ENCODE results near the gene OPN3. TPM values are rescaled to one million over a fixed set of nuclear protein-coding genes. Genes with fewer than 3 reads are reported as not detected.

Gene OPN3
- total RNA-seq, 1 donor from 2014 or later: 14.7 TPM

- H3K36me3 ChIP-seq (ENCODE audit: control insufficient read depth, insufficient read depth, low read length): peaks cover 2% of the 10 kb centered on the region
- TF ChIP-seq CTCF (IDR thresholded peaks at IDR 0.05; ENCODE audit: insufficient read depth, low read length, severe bottlenecking): no peak
- no peak for FAIRE-seq
- H3K4me3 ChIP-seq (ENCODE audit: low read depth, low read length): no peak overlapping the region
- H3K27me3 ChIP-seq (ENCODE audit: control insufficient read depth, insufficient read depth, low read length): no peaks in the 10 kb centered on the region
- peak; percentile 5 for DNase-seq (ENCODE audit: low read depth)
Observed at GRCh38 chr1:241638099-241638682, 2.0 kb downstream of the OPN3 start.

DNA sequence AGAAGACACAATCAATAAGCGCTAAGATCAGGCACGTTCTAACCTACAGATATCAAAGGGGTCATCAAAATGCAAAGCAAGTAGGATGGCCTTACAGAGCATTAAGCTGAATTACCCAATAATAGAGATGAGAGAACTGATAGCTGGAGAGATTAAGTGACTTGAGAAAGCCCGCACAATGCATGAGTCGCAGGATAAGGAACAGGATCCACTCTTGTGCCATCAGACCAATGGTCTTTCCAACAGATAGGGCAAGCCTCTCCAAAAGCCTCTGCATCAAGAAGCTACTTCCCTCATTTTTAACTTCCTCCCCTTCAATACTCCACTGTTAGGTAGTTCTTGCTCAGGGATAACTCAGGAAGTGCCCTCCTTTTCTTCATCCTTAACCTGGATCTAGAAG is 2.6 kb downstream of the OPN3 start:
- TF ChIP-seq CTCF (IDR thresholded peaks at IDR 0.05; ENCODE audit: insufficient read depth, low read length, severe bottlenecking): no peak
- Histone ChIP-seq H3K4me3 (ENCODE audit: low read depth, low read length) (no peak overlapping the region), H3K36me3 (ENCODE audit: control insufficient read depth, insufficient read depth, low read length) (peaks cover 2% of the 10 kb centered on the region), H3K27me3 (ENCODE audit: control insufficient read depth, insufficient read depth, low read length) (no peaks in the 10 kb centered on the region)
- DNase-seq (ENCODE audit: low read depth) (peak; percentile 29), FAIRE-seq (no peak)

- no peak for TF ChIP-seq CTCF (IDR thresholded peaks at IDR 0.05; ENCODE audit: insufficient read depth, low read length, severe bottlenecking)
- FAIRE-seq (no peak), DNase-seq (ENCODE audit: low read depth) (peak; percentile 62)
- Histone ChIP-seq H3K27me3 (ENCODE audit: control insufficient read depth, insufficient read depth, low read length) (no peaks in the 10 kb centered on the region), H3K36me3 (ENCODE audit: control insufficient read depth, insufficient read depth, low read length) (peaks cover 2% of the 10 kb centered on the region), H3K4me3 (ENCODE audit: low read depth, low read length) (no peak overlapping the region)
Observed at GRCh38 chr1:241637046-241637590, 3.1 kb downstream of the OPN3 start.

- no peaks in the 10 kb centered on the region for H3K27me3 ChIP-seq (ENCODE audit: control insufficient read depth, insufficient read depth, low read length)
- no peak overlapping the region for H3K4me3 ChIP-seq (ENCODE audit: low read depth, low read length)
- DNase-seq (ENCODE audit: low read depth): no peak
- TF ChIP-seq CTCF (IDR thresholded peaks at IDR 0.05; ENCODE audit: insufficient read depth, low read length, severe bottlenecking): no peak
- H3K36me3 ChIP-seq (ENCODE audit: control insufficient read depth, insufficient read depth, low read length): peaks cover 2% of the 10 kb centered on the region
- no peak for FAIRE-seq
Observed at GRCh38 chr1:241636291-241636690, 3.9 kb downstream of the OPN3 start.

GRCh38 chr1:241635556-241636152 is 4.5 kb downstream of the OPN3 start:
- FAIRE-seq (no peak), DNase-seq (ENCODE audit: low read depth) (no peak)
- Histone ChIP-seq H3K27me3 (ENCODE audit: control insufficient read depth, insufficient read depth, low read length) (no peaks in the 10 kb centered on the region), H3K4me3 (ENCODE audit: low read depth, low read length) (no peak overlapping the region), H3K36me3 (ENCODE audit: control insufficient read depth, insufficient read depth, low read length) (peaks cover 2% of the 10 kb centered on the region)
- TF ChIP-seq CTCF (IDR thresholded peaks at IDR 0.05; ENCODE audit: insufficient read depth, low read length, severe bottlenecking): no peak

Measured in bronchial epithelial cell (primary cell).